Ectodermal cell (in vitro differentiated cells): ENCODE measurements around the gene ZFYVE16.

Experiments
- H3K27ac ChIP-seq: 2 replicates; pipeline ENCODE4 v1.7.0; 2013; ENCODE audit warnings: mild to moderate bottlenecking, low read depth, low read length; ENCODE audit not compliant: insufficient read depth, poor library complexity, severe bottlenecking
- H3K27me3 ChIP-seq: 2 replicates; pipeline ENCODE4 v1.7.0; 2013; ENCODE audit warnings: mild to moderate bottlenecking, low read length; ENCODE audit not compliant: insufficient read depth, control insufficient read depth, poor library complexity, severe bottlenecking
- H3K36me3 ChIP-seq: one replicate; pipeline ENCODE4 v1.7.0; 2013; ENCODE audit warnings: low read length; ENCODE audit not compliant: control insufficient read depth, insufficient read depth
- H3K4me1 ChIP-seq: one replicate; pipeline ENCODE4 v1.7.0; 2013; ENCODE audit warnings: low read length; ENCODE audit not compliant: control insufficient read depth, insufficient read depth
- H3K4me3 ChIP-seq: 2 replicates; pipeline ENCODE4 v1.7.0; 2013; ENCODE audit warnings: low read depth, low read length, control low read depth; ENCODE audit not compliant: insufficient read depth
- H3K9me3 ChIP-seq: 2 replicates; pipeline ENCODE4 v1.7.0; 2013; ENCODE audit warnings: mild to moderate bottlenecking, low read length, moderate library complexity; ENCODE audit not compliant: control insufficient read depth
- WGBS, 2 experiments: methylation state at CpG; one replicate each; pipeline ENCODE4 v1.1.7; 2013; ENCODE audit warnings: missing lambda C conversion rate in 2 of 2; 5-methylcytosine and 5-hydroxymethylcytosine counted together

Gene ZFYVE16

DNA sequence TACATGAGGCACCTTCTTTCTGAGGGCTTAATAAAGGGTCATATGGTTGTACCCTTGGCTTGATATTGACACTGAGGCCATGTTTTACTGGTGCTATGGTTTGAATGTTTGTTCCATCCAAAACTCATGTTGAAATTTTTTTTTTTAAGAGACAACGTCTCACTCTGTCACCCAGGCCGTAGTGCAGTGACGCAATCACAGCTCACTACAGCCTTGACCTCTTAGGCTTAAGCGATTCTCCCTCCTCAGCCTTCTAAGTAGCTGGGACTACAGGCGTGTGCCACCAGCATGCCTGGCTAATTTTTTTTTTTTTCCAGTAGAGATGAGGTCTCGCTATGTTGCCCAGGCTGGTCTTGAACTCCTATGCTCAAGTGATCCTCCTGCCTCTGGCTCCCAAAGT is 101.0 kb downstream of the ZFYVE16 start:
- 92 to 96% methylated on average over 6 of the region's 6 CpGs for WGBS, 2 experiments
- H3K4me3 ChIP-seq = no peak overlapping the region

DNA sequence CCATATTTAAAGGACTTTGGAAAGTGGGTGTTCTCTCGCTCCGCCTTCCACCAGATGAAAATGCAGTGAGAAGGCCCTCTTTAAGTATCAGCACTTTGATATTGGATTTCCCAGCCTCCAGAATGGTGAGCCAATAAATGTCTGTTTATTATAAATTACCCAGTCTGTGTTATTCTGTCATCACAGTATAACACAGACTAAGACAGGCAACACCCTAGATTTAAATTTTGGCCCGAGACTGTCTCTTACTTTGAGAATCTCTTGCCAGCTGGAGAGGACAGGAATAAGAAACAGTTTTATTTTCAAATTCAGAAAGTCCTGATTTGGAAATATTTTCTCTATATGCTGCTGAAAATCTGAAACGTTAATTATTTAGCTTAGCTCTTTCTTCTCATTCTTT is 101.5 kb downstream of the ZFYVE16 start:
- Histone ChIP-seq H3K4me3 (no peak overlapping the region), H3K27ac (no peak overlapping the region), H3K4me1 (no peaks in the 10 kb centered on the region), H3K36me3 (no peaks in the 10 kb centered on the region), H3K9me3 (no peaks in the 10 kb centered on the region), H3K27me3 (no peaks in the 10 kb centered on the region)
- WGBS, 2 experiments = 94 to 98% methylated on average over 4 of the region's 4 CpGs

More for the DNA sequence above, 101.0 kb downstream of the ZFYVE16 start:
- no peaks in the 10 kb centered on the region for H3K9me3 ChIP-seq
- H3K27ac ChIP-seq = no peak overlapping the region
- no peaks in the 10 kb centered on the region for H3K4me1 ChIP-seq
- no peaks in the 10 kb centered on the region for H3K27me3 ChIP-seq
- H3K36me3 ChIP-seq = no peaks in the 10 kb centered on the region

DNA sequence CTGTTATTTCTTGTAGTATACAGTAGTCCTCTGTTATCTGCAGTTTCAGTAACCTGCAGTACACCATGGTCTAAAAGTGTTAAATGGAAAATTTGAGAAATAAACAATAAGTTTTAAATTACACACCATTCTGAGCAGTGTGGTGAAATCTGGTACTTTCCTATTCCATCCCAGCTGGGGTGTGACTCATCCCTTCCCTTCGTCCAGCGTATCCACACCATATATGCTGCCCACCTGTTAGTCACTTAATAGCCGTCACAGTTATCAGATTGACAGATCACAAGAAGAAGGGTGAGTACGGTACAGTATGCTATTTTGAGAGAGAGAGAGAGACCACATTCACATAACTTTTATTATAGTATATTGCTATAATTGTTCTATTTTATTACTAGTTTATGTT is 109.0 kb downstream of the ZFYVE16 start:
- no peaks in the 10 kb centered on the region for H3K36me3 ChIP-seq
- no peaks in the 10 kb centered on the region for H3K9me3 ChIP-seq
- no peaks in the 10 kb centered on the region for H3K27me3 ChIP-seq
- H3K4me3 ChIP-seq = no peak overlapping the region
- H3K4me1 ChIP-seq = no peaks in the 10 kb centered on the region
- no peak overlapping the region for H3K27ac ChIP-seq
- 96 to 97% methylated on average over 2 to 4 of the region's 4 CpGs for WGBS, 2 experiments
